Parathyroid adenoma (tissue), 2 donors: ENCODE results near the gene LRRIQ3.
"Not testable (repeated sequence)": the region's sequence is repeated elsewhere in the genome, so short reads cannot be mapped to it uniquely, and the experiment has no call there.

ENCODE experiments used
- H2AFZ ChIP-seq: fragments of 300-600 bp; sonication (generic); one replicate; pipeline ENCODE4 v1.7.0; 2017; ENCODE audit warnings: antibody characterized with exemption, mild to moderate bottlenecking
- H3K27ac ChIP-seq: fragments of 300-600 bp; sonication (generic); one replicate; pipeline ENCODE4 v1.7.0; 2017
- H3K27me3 ChIP-seq: fragments of 300-600 bp; sonication (generic); one replicate; pipeline ENCODE4 v1.7.0; 2017; ENCODE audit warnings: low read length; ENCODE audit not compliant: control insufficient read depth, insufficient read depth
- H3K36me3 ChIP-seq: fragments of 300-600 bp; sonication (generic); one replicate; pipeline ENCODE4 v1.7.0; 2017; ENCODE audit warnings: low read length; ENCODE audit not compliant: control insufficient read depth, insufficient read depth
- H3K4me1 ChIP-seq: fragments of 300-600 bp; sonication (generic); one replicate; pipeline ENCODE4 v1.7.0; 2017; ENCODE audit warnings: control low read depth
- H3K4me2 ChIP-seq: fragments of 300-600 bp; sonication (generic); one replicate; pipeline ENCODE4 v1.7.0; 2017; ENCODE audit warnings: low read length
- H3K4me3 ChIP-seq: fragments of 300-600 bp; sonication (generic); one replicate; pipeline ENCODE4 v1.7.0; 2017; ENCODE audit warnings: low read depth, low read length
- H3K79me2 ChIP-seq: fragments of 300-600 bp; sonication (generic); one replicate; pipeline ENCODE4 v1.7.0; 2017; ENCODE audit warnings: control low read depth
- H3K9ac ChIP-seq: fragments of 300-600 bp; sonication (generic); one replicate; pipeline ENCODE4 v1.7.0; 2017; ENCODE audit warnings: mild to moderate bottlenecking
- H3K9me3 ChIP-seq: fragments of 300-600 bp; sonication (generic); one replicate; pipeline ENCODE4 v1.7.0; 2017; ENCODE audit warnings: low read length; ENCODE audit not compliant: control insufficient read depth
- TF ChIP-seq, protein P1 (sequence below): fragments of 300-600 bp; sonication (generic); IDR thresholded peaks from one replicate; pipeline ENCODE4 v1.7.0; 2017; ENCODE audit warnings: antibody characterized with exemption, mild to moderate bottlenecking
- donor health status: primary hyperparathyroidism.

Gene LRRIQ3

DNA sequence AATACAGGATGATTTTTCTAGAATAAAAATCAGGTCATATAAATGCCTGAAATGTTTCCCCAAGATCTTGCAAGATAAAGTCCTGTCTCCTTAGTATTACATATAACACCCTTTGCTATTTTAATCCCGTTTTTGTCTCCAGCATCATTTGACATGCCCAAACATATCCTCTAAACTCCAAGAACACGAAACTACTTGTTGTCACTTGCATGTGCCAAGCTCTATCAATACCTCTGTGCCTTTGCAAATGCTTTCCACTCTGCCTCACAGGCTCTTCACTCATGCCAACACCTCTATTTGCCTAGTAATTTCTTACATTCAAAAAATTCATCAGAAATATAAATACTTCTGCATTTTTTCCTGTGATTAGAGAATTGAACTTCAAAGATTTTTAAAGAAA, 37.9 kb downstream of the LRRIQ3 start:
- Histone ChIP-seq H3K9ac (no peak overlapping the region), H3K4me2 (no peak overlapping the region), H3K36me3 (no peaks in the 10 kb centered on the region), H3K27ac (no peak overlapping the region), H3K27me3 (no peaks in the 10 kb centered on the region), H3K4me3 (no peak overlapping the region), H3K4me1 (no peaks in the 10 kb centered on the region), H3K9me3 (no peaks in the 10 kb centered on the region), H3K79me2 (no peaks in the 10 kb centered on the region), H2AFZ (no peak overlapping the region)
- TF ChIP-seq, protein P1, sequence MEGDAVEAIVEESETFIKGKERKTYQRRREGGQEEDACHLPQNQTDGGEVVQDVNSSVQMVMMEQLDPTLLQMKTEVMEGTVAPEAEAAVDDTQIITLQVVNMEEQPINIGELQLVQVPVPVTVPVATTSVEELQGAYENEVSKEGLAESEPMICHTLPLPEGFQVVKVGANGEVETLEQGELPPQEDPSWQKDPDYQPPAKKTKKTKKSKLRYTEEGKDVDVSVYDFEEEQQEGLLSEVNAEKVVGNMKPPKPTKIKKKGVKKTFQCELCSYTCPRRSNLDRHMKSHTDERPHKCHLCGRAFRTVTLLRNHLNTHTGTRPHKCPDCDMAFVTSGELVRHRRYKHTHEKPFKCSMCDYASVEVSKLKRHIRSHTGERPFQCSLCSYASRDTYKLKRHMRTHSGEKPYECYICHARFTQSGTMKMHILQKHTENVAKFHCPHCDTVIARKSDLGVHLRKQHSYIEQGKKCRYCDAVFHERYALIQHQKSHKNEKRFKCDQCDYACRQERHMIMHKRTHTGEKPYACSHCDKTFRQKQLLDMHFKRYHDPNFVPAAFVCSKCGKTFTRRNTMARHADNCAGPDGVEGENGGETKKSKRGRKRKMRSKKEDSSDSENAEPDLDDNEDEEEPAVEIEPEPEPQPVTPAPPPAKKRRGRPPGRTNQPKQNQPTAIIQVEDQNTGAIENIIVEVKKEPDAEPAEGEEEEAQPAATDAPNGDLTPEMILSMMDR, result no peak

DNA sequence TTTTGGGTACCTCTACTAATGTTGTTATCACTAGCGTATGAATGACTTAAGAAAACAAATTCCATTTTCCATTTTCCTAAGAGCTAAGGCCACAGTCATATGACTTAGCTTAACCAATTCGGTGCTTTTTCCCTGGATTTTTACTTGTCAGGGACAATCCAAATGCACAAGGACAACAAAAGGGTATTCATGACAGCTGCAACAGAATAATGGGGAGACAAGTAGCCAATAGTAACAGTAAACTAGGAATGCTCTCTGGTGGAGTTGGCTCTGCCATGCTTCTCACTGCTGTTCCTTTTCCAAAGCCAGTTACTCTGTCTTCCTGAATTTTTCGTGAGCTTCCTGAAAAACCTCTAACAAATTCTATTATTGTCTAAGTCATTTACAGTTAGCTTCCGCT, 52.9 kb downstream of the LRRIQ3 start:
- H3K9ac ChIP-seq, result no peak overlapping the region
- no peak overlapping the region for H3K4me3 ChIP-seq
- H3K27me3 ChIP-seq, result no peaks in the 10 kb centered on the region
- H3K9me3 ChIP-seq, result no peaks in the 10 kb centered on the region
- H3K4me2 ChIP-seq, result no peak overlapping the region
- H3K79me2 ChIP-seq, result no peaks in the 10 kb centered on the region
- no peak overlapping the region for H2AFZ ChIP-seq
- TF ChIP-seq, protein P1, result no peak
- no peak overlapping the region for H3K27ac ChIP-seq
- H3K36me3 ChIP-seq, result no peaks in the 10 kb centered on the region
- no peaks in the 10 kb centered on the region for H3K4me1 ChIP-seq

DNA sequence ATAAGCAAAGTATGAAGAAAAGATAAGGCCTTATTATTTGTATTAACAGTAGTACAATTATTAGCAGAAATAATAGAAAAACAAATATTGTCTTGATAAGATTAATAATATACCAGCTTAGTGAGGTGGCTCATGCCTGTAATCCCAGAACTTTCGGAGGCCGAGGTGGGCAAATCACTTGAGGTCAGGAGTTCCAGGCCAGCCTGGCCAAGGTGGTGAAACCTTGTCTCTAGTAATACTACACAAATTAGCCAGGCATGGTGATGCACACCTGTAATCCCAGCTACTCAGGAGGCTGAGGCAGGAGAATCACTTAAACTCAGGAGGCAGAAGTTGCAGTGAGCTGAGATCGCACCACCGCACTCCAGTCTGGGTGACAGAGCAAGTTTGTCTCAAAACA, 80.6 kb downstream of the LRRIQ3 start:
- not testable (repeated sequence) for H3K36me3 ChIP-seq, H3K4me1 ChIP-seq, H2AFZ ChIP-seq, H3K27ac ChIP-seq, H3K4me2 ChIP-seq, H3K27me3 ChIP-seq, H3K4me3 ChIP-seq, H3K9me3 ChIP-seq, H3K9ac ChIP-seq, H3K79me2 ChIP-seq

DNA sequence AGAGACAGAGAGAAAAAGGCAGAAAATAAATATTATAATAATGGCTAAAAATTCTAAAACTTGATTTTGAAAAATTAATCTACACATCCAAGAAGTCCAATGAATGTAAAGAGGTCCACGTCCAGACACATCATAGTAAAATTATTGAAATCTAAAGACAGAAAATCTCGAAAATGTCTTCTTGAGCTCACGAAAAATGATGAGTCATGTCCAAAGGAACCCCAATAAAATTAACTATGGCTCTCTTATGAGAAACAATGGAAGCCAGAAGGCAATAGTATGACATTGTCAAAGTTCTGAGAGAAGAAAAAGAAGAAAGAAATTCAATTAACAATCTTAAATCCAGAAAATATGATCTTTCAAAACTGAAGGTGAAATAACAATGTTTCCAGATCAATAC, 84.6 kb downstream of the LRRIQ3 start:
- no peak overlapping the region for H3K27ac ChIP-seq
- H3K27me3 ChIP-seq, result no peaks in the 10 kb centered on the region
- TF ChIP-seq, protein P1, result no peak
- H3K36me3 ChIP-seq, result no peaks in the 10 kb centered on the region
- H3K4me2 ChIP-seq, result no peak overlapping the region
- no peaks in the 10 kb centered on the region for H3K79me2 ChIP-seq
- no peaks in the 10 kb centered on the region for H3K9me3 ChIP-seq
- no peak overlapping the region for H3K9ac ChIP-seq
- no peaks in the 10 kb centered on the region for H3K4me1 ChIP-seq
- no peak overlapping the region for H2AFZ ChIP-seq
- no peak overlapping the region for H3K4me3 ChIP-seq

DNA sequence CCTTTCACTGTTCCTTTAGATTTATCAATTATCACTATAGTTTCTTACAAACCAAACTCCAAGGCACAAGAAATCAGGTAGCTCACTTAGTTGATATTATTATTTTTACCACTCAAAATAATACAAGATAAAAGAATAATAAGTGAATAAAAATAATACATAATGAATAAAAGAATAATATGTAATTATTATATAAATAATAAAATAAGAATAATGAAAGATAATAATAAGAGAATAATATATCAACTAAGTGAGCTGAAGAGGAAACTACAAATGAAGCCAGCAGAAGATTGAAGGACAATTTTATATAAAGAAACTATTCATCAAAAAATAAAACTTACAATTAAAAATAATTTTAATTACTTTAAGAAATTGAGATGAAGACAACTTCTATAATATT, 90.6 kb downstream of the LRRIQ3 start:
- H3K4me1 ChIP-seq, result no peaks in the 10 kb centered on the region
- H3K36me3 ChIP-seq, result no peaks in the 10 kb centered on the region
- H3K9me3 ChIP-seq, result no peaks in the 10 kb centered on the region
- no peak overlapping the region for H3K9ac ChIP-seq
- H3K27ac ChIP-seq, result no peak overlapping the region
- H3K4me3 ChIP-seq, result no peak overlapping the region
- no peak overlapping the region for H3K4me2 ChIP-seq
- no peaks in the 10 kb centered on the region for H3K79me2 ChIP-seq
- no peak overlapping the region for H2AFZ ChIP-seq
- H3K27me3 ChIP-seq, result no peaks in the 10 kb centered on the region
- TF ChIP-seq, protein P1, result no peak
